HT-29 (cell line): ENCODE results near the gene ENO3. TPM values are rescaled to one million over a fixed set of nuclear protein-coding genes. Genes with fewer than 3 reads are reported as not detected.

Experiments
- small RNA-seq: library from RNA; depleted of rRNA; stranded (forward); fragments of <200 nt; gene quantifications from one replicate; pipeline ENCODE3, GENCODE V24; 2014
- total RNA-seq: library from RNA; depleted of rRNA; stranded (reverse); fragments of >200 nt; shearing (Covaris generic); gene quantifications from 2 replicates; pipeline ENCODE4 v1.2.3, GENCODE V29; 2014; rRNA removed

ENO3 gene
- total RNA-seq, 1 experiment from 2014 or later: 2.8 TPM

Small RNA genes lying within 50 kb of the gene (small RNA-seq; reads per million reads assigned to genes)
- gene MIR6864 (not detected), gene MIR6865 (not detected)

Other genes with a start within 250 kb of the ENO3 start
- 23.7 and 29.3 TPM in 2 replicates for gene PELP1, start 247.0 kb upstream of the ENO3 start, total RNA-seq
- gene ARRB2, start 240.5 kb upstream of the ENO3 start, total RNA-seq: 30.4 and 32.3 TPM in 2 replicates
- gene MED11, start 219.7 kb upstream of the ENO3 start, total RNA-seq: 27.8 and 35.0 TPM in 2 replicates
- gene ZMYND15, start 211.3 kb upstream of the ENO3 start, total RNA-seq: 0.18 and 0.86 TPM in 2 replicates
- 11.5 and 12.7 TPM in 2 replicates for gene CXCL16, start 211.2 kb upstream of the ENO3 start, total RNA-seq
- gene TM4SF5, start 179.2 kb upstream of the ENO3 start, total RNA-seq: 0.44 and 0.61 TPM in 2 replicates
- gene VMO1, start 164.8 kb upstream of the ENO3 start, total RNA-seq: 0.58 TPM in 1 of 2 replicates, not detected in the other
- gene GLTPD2, start 162.2 kb upstream of the ENO3 start, total RNA-seq: not detected in 2 replicates
- gene PSMB6, start 155.0 kb upstream of the ENO3 start, total RNA-seq: 242 and 261 TPM in 2 replicates
- gene PLD2, start 144.0 kb upstream of the ENO3 start, total RNA-seq: 6.9 and 10.9 TPM in 2 replicates
- gene MINK1, start 117.8 kb upstream of the ENO3 start, total RNA-seq: 61.7 and 76.1 TPM in 2 replicates
- 0.97 and 1.4 TPM in 2 replicates for gene C17orf107, start 51.6 kb upstream of the ENO3 start, total RNA-seq
- gene CHRNE, start 48.0 kb upstream of the ENO3 start, total RNA-seq: not detected in 2 replicates
- gene GP1BA, start 18.8 kb upstream of the ENO3 start, total RNA-seq: not detected in 2 replicates
- 58.8 and 83.6 TPM in 2 replicates for gene SLC25A11, start 11.1 kb upstream of the ENO3 start, total RNA-seq
- gene RNF167, start 10.9 kb upstream of the ENO3 start, total RNA-seq: 51.1 and 62.9 TPM in 2 replicates
- gene PFN1, start 2.6 kb upstream of the ENO3 start, total RNA-seq: 2,317 and 2,656 TPM in 2 replicates
- gene SPAG7, start 16.7 kb downstream of the ENO3 start, total RNA-seq: 20.0 and 25.7 TPM in 2 replicates
- 3.2 and 7.3 TPM in 2 replicates for gene CAMTA2, start 36.6 kb downstream of the ENO3 start, total RNA-seq
- gene INCA1, start 46.4 kb downstream of the ENO3 start, total RNA-seq: 0.13 and 0.81 TPM in 2 replicates
- 75.3 and 83.6 TPM in 2 replicates for gene KIF1C, start 46.8 kb downstream of the ENO3 start, total RNA-seq
- not detected in 2 replicates for gene SLC52A1, start 84.3 kb downstream of the ENO3 start, total RNA-seq
- gene ZFP3, start 127.3 kb downstream of the ENO3 start, total RNA-seq: under 0.01 TPM in 1 of 2 replicates, not detected in the other
- 9.4 and 9.6 TPM in 2 replicates for gene ZNF232, start 160.8 kb downstream of the ENO3 start, total RNA-seq
- not detected in 2 replicates for gene USP6, start 164.9 kb downstream of the ENO3 start, total RNA-seq
- 6.8 and 7.4 TPM in 2 replicates for gene ZNF594, start 240.7 kb downstream of the ENO3 start, total RNA-seq